ENCODE results near the gene NBPF1.
"Not testable (repeated sequence)": the region's sequence is repeated elsewhere in the genome, so short reads cannot be mapped to it uniquely, and the experiment has no call there.

The NBPF1 gene

GRCh38 chr1:16621681-16622315, 8.4 kb upstream of the NBPF1 start:
- not testable (repeated sequence) for DNase-seq (ENCODE audit: low read depth in 2 of 2)

GRCh38 chr1:16621300-16621658, 7.9 kb upstream of the NBPF1 start:
- DNase-seq (ENCODE audit: low read depth in 2 of 2) = no peak

GRCh38 chr1:16619803-16620501, 6.6 kb upstream of the NBPF1 start:
- DNase-seq (ENCODE audit: low read depth in 2 of 2) = not testable (repeated sequence)

GRCh38 chr1:16618719-16619118, 5.4 kb upstream of the NBPF1 start:
- no peak for DNase-seq (ENCODE audit: low read depth in 2 of 2)

GRCh38 chr1:16617778-16618580, 4.6 kb upstream of the NBPF1 start:
- no peak for DNase-seq (ENCODE audit: low read depth in 2 of 2)

GRCh38 chr1:16617114-16617631, 3.8 kb upstream of the NBPF1 start:
- no peak for DNase-seq (ENCODE audit: low read depth in 2 of 2)

- DNase-seq (ENCODE audit: low read depth in 2 of 2) = no peak
Measured at GRCh38 chr1:16615253-16616252, 2.2 kb upstream of the NBPF1 start.

- DNase-seq (ENCODE audit: low read depth in 2 of 2) = no peak
Measured at GRCh38 chr1:16614361-16615252, 1.2 kb upstream of the NBPF1 start.

- DNase-seq (ENCODE audit: low read depth in 2 of 2) = no peak
Measured at GRCh38 chr1:16612332-16613172, 812 bp downstream of the NBPF1 start.

- not testable (repeated sequence) for DNase-seq (ENCODE audit: low read depth in 2 of 2)
Measured at GRCh38 chr1:16611981-16612331, 1.4 kb downstream of the NBPF1 start.

- not testable (repeated sequence) for DNase-seq (ENCODE audit: low read depth in 2 of 2)
Measured at GRCh38 chr1:16611164-16611563, 2.2 kb downstream of the NBPF1 start.

- DNase-seq (ENCODE audit: low read depth in 2 of 2) = not testable (repeated sequence)
Measured at GRCh38 chr1:16610553-16610952, 2.8 kb downstream of the NBPF1 start.

- not testable (repeated sequence) for DNase-seq (ENCODE audit: low read depth in 2 of 2)
Measured at GRCh38 chr1:16609761-16610160, 3.6 kb downstream of the NBPF1 start.

GRCh38 chr1:16608838-16609560, 4.4 kb downstream of the NBPF1 start:
- DNase-seq (ENCODE audit: low read depth in 2 of 2) = no peak

- not testable (repeated sequence) for DNase-seq (ENCODE audit: low read depth in 2 of 2)
Measured at GRCh38 chr1:16607853-16608815, 5.2 kb downstream of the NBPF1 start.

GRCh38 chr1:16607433-16607851, 5.9 kb downstream of the NBPF1 start:
- no peak for DNase-seq (ENCODE audit: low read depth in 2 of 2)

- not testable (repeated sequence) for DNase-seq (ENCODE audit: low read depth in 2 of 2)
Measured at GRCh38 chr1:16606666-16607432, 6.5 kb downstream of the NBPF1 start.
